HepG2 (cell line): ENCODE measurements around the gene SIN3A. TPM values are rescaled to one million over a fixed set of nuclear protein-coding genes. Genes with fewer than 3 reads are reported as not detected.

Experiments used
- ETS1 ChIP-seq: sonication (generic); formaldehyde crosslinking; IDR thresholded peaks from 2 replicates; pipeline ENCODE4 v1.4.0; 2020; ENCODE audit warnings: missing genetic modification reagents
- KDM2A ChIP-seq: sonication (generic); formaldehyde crosslinking; IDR thresholded peaks from 2 replicates; pipeline ENCODE4 v1.4.0; 2020; ENCODE audit warnings: low read depth, missing genetic modification reagents, borderline replicate concordance
- MXD4 ChIP-seq: IDR thresholded peaks from 2 replicates; pipeline ENCODE4 v1.6.1; 2016; ENCODE audit warnings: mild to moderate bottlenecking, missing biosample characterization, missing genetic modification reagents
- NONO ChIP-seq, 2 experiments: fragments of 450-650 bp in 1 of 2; sonication (generic) in 1 of 2; formaldehyde crosslinking in 1 of 2; IDR thresholded peaks in 1 of 2; conservative IDR thresholded peaks in 1 of 2; 2 replicates each; pipeline versions ENCODE4 v1.6.1 to v1.8.0; 2017 to 2022; ENCODE audit warnings: mild to moderate bottlenecking in 1 of 2, missing genetic modification reagents in 1 of 2, moderate library complexity in 1 of 2
- PBX2 ChIP-seq: IDR thresholded peaks from 2 replicates; pipeline ENCODE4 v1.6.1; 2016; ENCODE audit warnings: control low read depth
- PCBP2 ChIP-seq: fragments of 200-400 bp; formaldehyde crosslinking; optimal IDR thresholded peaks from 2 replicates; pipeline ENCODE3; 2018; ENCODE audit warnings: low read length, low read depth; ENCODE audit not compliant: poor library complexity, severe bottlenecking
- SCMH1 ChIP-seq: sonication (generic); formaldehyde crosslinking; IDR thresholded peaks from 2 replicates; pipeline ENCODE4 v1.9.0; 2021; ENCODE audit warnings: missing genetic modification reagents, mild to moderate bottlenecking, borderline replicate concordance
- STAG1 ChIP-seq: sonication (generic); formaldehyde crosslinking; IDR thresholded peaks from 2 replicates; pipeline ENCODE4 v1.4.0; 2020; ENCODE audit warnings: missing genetic modification reagents
- U2AF1 ChIP-seq: fragments of 200-400 bp; formaldehyde crosslinking; optimal IDR thresholded peaks from 2 replicates; pipeline ENCODE3; 2017; ENCODE audit warnings: mild to moderate bottlenecking, low read depth, low read length
- ZBTB39 ChIP-seq: sonication (generic); formaldehyde crosslinking; IDR thresholded peaks from 2 replicates; pipeline ENCODE4 v1.5.0; 2020; ENCODE audit warnings: missing genetic modification reagents
- ZNF770 ChIP-seq: sonication (generic); formaldehyde crosslinking; IDR thresholded peaks from 2 replicates; pipeline ENCODE4 v1.5.0; 2020; ENCODE audit warnings: mild to moderate bottlenecking, missing genetic modification reagents
- ZNF792 ChIP-seq: IDR thresholded peaks from 2 replicates; pipeline ENCODE4 v1.6.1; 2016
- ZSCAN20 ChIP-seq: sonication (generic); formaldehyde crosslinking; IDR thresholded peaks from 2 replicates; pipeline ENCODE4 v1.4.0; 2020; ENCODE audit warnings: missing genetic modification reagents, mild to moderate bottlenecking, borderline replicate concordance
- polyA plus RNA-seq, 8 experiments: library from polyadenylated mRNA; depleted of rRNA in 3 of 8; stranded (reverse) in 7 of 8; unstranded in 1 of 8; fragments of >200 nt; fragmentation: Illumina TruSeq in 4 of 8; extraction: Trizol in 4 of 8; gene quantifications; 2 replicates each; pipeline versions ENCODE4 v1.2.1 to v1.2.3, GENCODE V29; 2011 to 2016; ENCODE audit warnings: low read depth in 4 of 8, missing spikeins in 1 of 8, mixed read lengths in 1 of 8; ENCODE audit not compliant: insufficient read depth in 1 of 8
- total RNA-seq, 5 experiments: library from RNA; depleted of rRNA; stranded (reverse); fragments of >200 nt; fragmentation: Illumina TruSeq; extraction: Trizol; gene quantifications; 2 replicates each; pipeline ENCODE4 v1.2.3, GENCODE V29; 2016; ENCODE audit warnings: low read depth in 1 of 5
- TF ChIP-seq, protein P1 (sequence below): sonication (generic); formaldehyde crosslinking; IDR thresholded peaks from 2 replicates; pipeline ENCODE4 v1.4.0; 2020; ENCODE audit warnings: missing genetic modification reagents
- TF ChIP-seq, protein P2 (sequence below): sonication (generic); formaldehyde crosslinking; IDR thresholded peaks from 2 replicates; pipeline ENCODE4 v1.4.0; 2020; ENCODE audit warnings: missing genetic modification reagents, borderline replicate concordance

Gene SIN3A
- total and polyA plus RNA-seq, 2 of the 13 experiments (the other 11 are each of a cell fraction or from before 2014, with no cell fraction given): 16.1 to 28.1 TPM

DNA sequence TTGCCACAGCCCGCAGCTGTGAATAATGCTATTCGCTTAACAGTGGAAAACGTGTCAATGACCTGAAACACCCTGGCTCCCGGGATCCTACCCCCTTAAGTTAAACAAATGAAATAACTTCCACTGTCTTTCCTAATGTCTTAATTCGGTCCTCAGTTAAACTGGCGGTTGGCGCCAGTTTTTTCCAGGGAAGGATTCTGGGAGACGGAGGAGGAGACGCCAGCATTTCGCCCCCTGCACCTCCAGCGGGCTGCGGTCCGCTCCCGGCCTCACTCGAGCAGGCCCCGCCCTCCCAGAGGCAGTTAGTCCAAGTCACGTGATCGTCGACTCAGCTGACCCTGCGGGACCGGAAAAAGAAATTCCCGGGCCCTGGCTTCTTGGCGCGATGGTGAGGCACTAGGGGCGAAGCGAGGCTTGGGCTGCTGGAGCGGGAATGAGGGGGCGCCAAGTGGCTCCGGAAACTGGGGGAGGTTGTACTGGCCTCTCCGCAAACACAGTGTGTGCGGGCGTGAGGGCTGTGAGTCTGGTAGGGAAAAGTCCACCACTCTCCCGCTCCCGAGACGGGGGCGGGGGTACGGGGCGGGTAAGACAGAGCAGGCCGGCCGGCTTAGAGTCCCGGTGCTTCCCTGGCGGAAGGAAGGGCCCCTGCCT is 115.7 kb downstream of the SIN3A start, which contains the start of gene COMMD4 (continued):
- TF ChIP-seq ETS1 (CRISPR knock-in tag): no peak
- TF ChIP-seq PBX2: no peak
- no peak for TF ChIP-seq U2AF1
- TF ChIP-seq PCBP2: no peak
- TF ChIP-seq KDM2A (CRISPR knock-in tag): peak; percentile 94
- TF ChIP-seq MXD4 (CRISPR knock-in tag): peak; percentile 86
- TF ChIP-seq ZNF792 (CRISPR knock-in tag): peak; percentile 87
- no peak for TF ChIP-seq STAG1
- TF ChIP-seq, protein P1, sequence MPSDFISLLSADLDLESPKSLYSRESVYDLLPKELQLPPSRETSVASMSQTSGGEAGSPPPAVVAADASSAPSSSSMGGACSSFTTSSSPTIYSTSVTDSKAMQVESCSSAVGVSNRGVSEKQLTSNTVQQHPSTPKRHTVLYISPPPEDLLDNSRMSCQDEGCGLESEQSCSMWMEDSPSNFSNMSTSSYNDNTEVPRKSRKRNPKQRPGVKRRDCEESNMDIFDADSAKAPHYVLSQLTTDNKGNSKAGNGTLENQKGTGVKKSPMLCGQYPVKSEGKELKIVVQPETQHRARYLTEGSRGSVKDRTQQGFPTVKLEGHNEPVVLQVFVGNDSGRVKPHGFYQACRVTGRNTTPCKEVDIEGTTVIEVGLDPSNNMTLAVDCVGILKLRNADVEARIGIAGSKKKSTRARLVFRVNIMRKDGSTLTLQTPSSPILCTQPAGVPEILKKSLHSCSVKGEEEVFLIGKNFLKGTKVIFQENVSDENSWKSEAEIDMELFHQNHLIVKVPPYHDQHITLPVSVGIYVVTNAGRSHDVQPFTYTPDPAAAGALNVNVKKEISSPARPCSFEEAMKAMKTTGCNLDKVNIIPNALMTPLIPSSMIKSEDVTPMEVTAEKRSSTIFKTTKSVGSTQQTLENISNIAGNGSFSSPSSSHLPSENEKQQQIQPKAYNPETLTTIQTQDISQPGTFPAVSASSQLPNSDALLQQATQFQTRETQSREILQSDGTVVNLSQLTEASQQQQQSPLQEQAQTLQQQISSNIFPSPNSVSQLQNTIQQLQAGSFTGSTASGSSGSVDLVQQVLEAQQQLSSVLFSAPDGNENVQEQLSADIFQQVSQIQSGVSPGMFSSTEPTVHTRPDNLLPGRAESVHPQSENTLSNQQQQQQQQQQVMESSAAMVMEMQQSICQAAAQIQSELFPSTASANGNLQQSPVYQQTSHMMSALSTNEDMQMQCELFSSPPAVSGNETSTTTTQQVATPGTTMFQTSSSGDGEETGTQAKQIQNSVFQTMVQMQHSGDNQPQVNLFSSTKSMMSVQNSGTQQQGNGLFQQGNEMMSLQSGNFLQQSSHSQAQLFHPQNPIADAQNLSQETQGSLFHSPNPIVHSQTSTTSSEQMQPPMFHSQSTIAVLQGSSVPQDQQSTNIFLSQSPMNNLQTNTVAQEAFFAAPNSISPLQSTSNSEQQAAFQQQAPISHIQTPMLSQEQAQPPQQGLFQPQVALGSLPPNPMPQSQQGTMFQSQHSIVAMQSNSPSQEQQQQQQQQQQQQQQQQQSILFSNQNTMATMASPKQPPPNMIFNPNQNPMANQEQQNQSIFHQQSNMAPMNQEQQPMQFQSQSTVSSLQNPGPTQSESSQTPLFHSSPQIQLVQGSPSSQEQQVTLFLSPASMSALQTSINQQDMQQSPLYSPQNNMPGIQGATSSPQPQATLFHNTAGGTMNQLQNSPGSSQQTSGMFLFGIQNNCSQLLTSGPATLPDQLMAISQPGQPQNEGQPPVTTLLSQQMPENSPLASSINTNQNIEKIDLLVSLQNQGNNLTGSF (CRISPR knock-in tag): no peak
- no peak for TF ChIP-seq ZSCAN20 (CRISPR knock-in tag)
- no peak for TF ChIP-seq SCMH1 (CRISPR knock-in tag)
- TF ChIP-seq ZNF770 (CRISPR knock-in tag): no peak
- no peak for TF ChIP-seq NONO (IDR thresholded peaks at IDR 0.05)
- TF ChIP-seq NONO (CRISPR knock-in tag; conservative IDR thresholded peaks at IDR 0.05): peak; percentile 82
- no peak for TF ChIP-seq ZBTB39 (CRISPR knock-in tag)
- TF ChIP-seq, protein P2, sequence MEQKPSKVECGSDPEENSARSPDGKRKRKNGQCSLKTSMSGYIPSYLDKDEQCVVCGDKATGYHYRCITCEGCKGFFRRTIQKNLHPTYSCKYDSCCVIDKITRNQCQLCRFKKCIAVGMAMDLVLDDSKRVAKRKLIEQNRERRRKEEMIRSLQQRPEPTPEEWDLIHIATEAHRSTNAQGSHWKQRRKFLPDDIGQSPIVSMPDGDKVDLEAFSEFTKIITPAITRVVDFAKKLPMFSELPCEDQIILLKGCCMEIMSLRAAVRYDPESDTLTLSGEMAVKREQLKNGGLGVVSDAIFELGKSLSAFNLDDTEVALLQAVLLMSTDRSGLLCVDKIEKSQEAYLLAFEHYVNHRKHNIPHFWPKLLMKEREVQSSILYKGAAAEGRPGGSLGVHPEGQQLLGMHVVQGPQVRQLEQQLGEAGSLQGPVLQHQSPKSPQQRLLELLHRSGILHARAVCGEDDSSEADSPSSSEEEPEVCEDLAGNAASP: peak; percentile 62; the same call in 1 of the 2 replicates
